ENCODE results near the gene CKAP4.
"Not testable (repeated sequence)": the region's sequence is repeated elsewhere in the genome, so short reads cannot be mapped to it uniquely, and the experiment has no call there.

The CKAP4 gene, protein sequence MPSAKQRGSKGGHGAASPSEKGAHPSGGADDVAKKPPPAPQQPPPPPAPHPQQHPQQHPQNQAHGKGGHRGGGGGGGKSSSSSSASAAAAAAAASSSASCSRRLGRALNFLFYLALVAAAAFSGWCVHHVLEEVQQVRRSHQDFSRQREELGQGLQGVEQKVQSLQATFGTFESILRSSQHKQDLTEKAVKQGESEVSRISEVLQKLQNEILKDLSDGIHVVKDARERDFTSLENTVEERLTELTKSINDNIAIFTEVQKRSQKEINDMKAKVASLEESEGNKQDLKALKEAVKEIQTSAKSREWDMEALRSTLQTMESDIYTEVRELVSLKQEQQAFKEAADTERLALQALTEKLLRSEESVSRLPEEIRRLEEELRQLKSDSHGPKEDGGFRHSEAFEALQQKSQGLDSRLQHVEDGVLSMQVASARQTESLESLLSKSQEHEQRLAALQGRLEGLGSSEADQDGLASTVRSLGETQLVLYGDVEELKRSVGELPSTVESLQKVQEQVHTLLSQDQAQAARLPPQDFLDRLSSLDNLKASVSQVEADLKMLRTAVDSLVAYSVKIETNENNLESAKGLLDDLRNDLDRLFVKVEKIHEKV

GRCh38 chr12:106247674-106248311 lies at the start of gene CKAP4:
Gene CKAP4, minus strand, starts transcription at chr12:106248020. Its CDS starts 169 bp downstream, at chr12:106247851.
- peak; percentile 59 for DNase-seq

DNA sequence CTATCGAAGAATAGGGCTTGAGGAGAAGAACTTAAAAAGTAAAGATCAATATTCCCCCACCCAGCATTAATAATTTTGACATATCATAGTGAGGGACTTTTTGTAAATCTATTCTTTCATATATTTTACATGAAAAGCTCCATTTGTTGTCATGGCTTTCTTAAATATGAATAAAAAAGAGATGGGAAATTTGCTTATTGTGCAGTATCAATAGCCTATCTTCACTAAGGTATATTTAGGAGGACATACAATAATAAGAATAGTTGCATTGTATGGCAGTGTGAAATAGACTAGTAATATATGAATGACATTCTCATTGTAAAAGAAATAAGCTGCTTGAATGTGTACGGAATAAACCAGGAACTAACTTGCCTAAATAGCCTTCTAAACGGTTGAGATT lies 49.3 kb upstream of the CKAP4 start:
- DNase-seq = no peak

DNA sequence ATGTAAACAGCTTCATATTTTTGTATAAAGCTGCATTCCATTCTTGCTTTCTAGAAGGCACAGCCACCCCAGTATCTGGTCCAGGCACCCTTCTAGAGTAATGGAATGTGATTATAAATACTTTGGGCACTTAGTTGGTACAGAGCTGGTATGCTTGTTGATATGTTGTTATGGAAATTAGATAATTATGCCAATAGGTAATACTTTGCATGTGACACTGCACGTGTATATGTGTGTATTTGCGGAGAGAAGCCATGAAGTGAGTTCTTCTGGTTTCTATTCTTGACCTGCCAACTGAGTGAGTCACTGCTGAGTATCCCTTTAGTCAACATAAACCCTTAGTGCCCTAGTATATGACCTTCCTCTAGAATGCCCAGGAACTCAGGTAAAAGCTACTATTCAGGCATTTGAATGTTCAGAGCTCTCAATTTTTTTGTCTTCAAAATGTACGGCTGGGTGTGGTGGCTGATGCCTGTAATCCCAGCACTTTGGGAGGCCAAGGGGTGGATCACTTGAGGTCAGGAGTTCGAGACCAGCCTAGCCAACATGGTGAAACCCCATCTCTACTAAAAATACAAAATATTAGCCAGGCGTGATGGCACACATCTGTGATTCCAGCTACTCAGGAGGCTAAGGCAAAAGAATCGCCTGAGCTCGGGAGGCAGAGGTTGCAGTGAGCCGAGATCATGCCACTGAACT lies 48.5 kb upstream of the CKAP4 start:
- DNase-seq = no peak

DNA sequence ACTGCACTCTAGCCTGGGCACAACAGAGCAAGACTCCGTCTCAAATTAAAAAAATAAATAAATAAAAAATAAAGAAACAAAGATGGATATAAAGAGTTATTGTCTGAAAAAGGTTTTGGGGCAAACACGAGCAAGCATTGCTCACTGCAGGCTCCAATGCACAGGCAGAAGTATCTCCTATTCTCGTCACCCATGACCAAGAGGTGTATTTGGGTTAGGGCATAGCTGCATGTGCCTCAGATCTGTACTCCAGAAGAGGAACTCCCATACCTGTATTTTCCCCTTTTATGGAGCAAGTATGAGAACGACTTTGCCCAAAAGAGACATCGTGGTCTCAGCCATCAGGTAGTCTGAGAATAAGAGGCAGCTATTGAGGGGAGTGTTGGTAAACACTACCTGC lies 44.5 kb upstream of the CKAP4 start:
- no peak for DNase-seq

DNA sequence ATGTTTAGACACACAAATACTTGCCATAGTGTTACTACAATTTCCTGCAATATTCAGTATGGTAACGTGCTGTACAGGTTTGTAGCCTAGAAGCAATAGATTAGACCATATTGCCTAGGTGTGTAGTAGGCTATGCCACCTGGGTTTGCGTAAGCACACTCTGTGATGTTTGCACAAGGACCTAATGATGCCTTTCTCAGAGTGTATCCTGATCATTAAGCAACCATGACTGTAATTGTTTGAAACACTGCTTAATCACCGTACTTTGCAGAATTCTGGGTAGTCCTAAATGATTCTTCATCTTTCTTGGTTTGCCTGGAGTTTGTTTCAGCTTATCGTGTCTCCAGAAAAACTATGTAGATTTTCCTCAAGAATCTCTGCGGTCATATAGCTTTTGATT lies 43.5 kb upstream of the CKAP4 start:
- DNase-seq = no peak

DNA sequence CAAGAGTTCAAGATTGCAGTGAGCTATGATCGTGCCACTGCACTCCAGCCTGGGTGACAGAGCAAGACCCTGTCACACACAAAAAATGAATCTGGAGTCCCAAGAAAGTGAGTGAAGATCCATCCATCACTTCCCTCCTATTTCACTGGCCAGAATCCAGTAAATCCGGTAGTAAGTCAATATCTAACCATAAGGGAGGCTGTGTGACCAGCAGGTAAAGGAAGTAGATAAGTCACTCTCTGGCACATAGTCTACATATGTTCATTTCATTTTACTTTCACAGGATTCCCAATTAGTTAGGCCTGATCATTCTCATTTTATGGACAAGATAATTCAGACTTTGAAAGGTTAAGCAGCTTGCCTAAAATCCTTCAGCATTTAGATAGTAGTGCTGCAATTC lies 42.8 kb upstream of the CKAP4 start:
- no peak for DNase-seq

DNA sequence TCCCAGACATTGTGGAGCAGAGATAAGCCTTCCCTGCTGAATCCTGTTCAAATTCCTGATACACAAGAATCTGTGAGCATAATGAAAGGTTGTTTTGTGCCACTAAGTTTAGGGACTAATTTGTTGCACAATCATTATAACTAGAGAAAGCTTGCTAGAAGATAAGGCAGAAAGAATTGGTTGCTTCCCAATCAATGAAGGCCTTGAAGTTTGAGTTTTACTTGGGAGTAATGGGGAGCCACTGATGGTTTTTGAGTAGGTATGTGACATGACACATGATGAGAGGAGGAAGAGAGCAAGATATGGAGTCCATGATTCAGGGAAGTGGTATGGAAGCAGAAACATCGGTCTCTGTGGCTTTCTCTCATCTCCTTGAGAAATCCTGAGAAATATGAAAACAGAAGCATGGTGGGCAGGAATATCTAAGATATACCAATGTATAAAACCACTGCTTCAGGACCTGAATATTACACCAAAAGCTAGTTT lies 41.4 kb upstream of the CKAP4 start:
- no peak for DNase-seq

- no peak for DNase-seq
Observed at GRCh38 chr12:106288494-106289195, 40.8 kb upstream of the CKAP4 start.

- no peak for DNase-seq
Observed at GRCh38 chr12:106288101-106288493, 40.3 kb upstream of the CKAP4 start.

GRCh38 chr12:106287364-106287763 lies 39.5 kb upstream of the CKAP4 start:
- no peak for DNase-seq

DNA sequence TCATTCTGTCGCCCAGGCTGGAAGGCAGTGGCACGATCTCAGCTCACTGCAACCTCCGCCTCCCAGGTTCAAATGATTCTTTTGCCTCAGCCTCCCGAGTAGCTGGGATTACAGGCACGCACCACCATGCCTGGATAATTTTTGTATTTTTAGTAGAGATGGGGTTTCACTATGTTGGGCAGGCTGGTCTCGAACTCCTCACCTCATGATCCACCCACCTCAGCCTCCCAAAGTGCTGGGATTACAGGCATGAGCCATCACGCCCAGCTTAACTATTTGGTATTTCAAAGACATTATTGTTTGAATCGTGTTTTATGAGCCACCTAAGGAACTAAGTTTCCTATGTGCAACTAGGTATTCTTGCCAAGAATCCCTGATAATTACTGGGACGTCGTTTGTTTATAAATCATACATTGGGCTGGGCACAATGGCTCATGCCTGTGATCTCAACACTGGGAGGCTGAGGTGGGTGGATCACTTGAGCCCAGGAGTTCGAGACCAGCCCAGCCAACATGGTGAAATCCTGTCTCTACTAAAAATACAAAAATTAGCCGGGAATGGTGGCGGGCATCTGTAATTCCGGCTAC lies 38.8 kb upstream of the CKAP4 start:
- DNase-seq = not testable (repeated sequence)

DNA sequence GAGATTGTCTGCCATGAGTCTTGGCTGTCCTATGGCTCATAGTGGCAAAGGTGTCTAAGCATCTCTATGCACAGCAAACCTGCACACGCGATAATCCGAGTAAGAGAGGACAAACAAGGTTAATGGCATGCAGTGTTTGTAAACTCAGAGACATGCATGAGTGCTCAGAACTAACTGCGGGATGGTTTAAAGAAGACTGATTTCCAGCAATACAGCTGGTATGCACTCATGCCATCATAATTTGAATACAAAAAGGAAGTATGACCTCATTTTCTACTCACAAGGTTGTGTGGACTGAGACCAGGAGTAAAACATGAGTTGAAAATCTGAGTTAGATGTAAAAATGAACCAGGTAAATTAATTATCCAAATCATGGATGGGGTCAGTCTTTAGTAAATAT lies 38.2 kb upstream of the CKAP4 start:
- no peak for DNase-seq

DNA sequence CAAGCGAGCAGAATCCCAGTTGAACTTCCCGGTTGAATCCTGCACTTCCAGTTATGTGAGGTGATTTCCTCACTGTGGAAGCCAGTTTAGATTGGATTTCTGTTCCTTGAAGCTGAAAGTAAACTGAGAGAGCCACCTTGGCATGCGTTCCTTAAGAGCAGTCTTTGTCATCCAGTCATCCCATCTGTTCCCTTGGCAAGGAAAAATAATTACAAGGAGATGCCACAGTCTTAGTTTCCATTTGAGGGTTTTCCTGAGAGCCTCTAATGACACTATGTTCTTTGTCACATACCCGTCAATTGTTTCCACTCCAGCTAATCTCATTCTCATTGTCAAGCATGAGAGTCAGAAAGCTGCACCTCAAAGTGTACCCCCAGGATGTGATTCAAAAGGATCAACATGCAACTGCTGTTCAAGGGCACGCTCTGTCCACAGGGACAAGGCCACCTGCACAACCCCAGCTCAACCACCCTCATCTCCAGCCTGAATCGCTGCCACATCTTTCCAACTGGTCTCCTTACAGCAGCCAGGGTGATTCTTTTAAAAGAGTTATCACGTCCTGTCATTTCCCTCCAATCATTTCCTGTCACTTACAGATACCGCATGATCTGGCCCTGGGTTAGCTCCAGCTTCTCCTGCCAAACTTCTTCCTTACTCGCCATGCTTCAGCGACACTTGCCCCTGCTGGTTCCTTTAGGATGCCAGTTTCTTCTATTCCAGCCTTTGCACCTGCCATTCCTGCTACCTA lies 36.7 kb upstream of the CKAP4 start:
- DNase-seq = no peak

- peak; percentile 25 for DNase-seq
Observed at GRCh38 chr12:106282457-106283097, 34.8 kb upstream of the CKAP4 start.

DNA sequence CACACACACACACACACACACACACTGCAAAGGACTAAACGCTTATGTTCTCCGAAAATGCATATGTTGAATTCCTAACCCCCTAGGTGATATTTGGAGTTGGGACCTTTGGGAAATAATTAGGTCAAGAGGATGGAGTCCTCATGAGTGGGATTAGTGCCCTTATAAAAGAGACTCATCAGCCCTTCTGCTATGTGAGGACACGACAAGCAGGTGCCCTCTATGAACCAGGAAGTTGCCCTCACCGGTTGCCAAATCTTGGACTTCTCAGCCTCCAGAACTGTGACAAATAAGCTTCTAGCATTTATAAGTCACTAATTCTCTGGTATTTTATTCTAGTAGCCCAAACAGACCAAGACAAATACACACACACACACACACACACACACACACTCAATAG lies 34.0 kb upstream of the CKAP4 start:
- DNase-seq = no peak

GRCh38 chr12:106281056-106281782 lies 33.4 kb upstream of the CKAP4 start:
- no peak for DNase-seq

DNA sequence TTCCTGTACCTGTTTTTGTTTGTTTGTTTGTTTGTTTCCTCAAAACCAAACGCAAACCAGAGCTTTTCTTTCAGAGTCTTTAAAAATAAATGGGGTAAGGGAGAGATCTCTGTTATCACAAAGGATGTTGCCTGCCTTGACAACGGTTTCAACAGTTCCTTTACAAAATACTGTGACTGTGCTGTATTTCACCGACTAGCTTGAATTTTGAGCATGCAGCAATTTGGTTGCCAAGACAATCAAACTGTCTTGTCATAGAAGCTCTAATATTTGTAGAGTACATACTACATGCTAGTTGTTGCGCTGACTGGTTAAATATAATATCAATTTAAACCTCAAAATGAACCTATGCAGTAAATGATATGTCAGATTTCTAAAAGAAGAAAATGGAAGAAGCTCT lies 32.3 kb upstream of the CKAP4 start:
- no peak for DNase-seq

DNA sequence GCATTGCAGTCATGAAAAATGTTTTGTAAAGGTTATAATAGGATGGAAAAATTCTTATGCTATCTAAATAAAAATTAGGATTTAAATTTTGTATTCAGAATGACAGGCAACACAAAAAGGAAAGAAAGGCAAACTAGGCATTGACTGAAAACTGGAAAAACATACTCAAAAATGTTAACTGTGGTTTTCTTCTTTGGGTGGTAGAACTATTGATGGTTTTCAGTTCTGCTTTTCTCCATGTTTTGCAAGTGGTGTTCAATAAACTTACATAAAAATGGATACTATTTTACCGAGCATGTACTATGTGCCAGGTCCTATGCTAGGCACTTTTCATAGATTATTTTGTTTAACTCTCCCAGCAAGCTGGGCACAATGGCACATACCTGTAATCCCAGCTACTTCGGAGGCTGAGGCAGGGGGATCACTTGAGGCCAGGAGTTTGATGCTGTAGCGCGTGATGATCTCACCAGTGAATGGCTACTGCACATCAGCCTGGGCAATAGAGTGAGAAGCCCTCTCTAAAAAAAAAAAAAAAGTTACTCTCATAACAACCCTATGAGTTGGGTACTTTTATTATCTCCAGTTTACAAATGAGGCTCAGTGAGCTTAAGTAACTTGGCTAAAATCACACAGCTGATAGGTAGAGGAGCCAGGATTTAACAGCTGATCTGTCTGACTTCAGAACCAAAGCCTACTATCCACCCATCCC lies 28.4 kb upstream of the CKAP4 start:
- DNase-seq = no peak

DNA sequence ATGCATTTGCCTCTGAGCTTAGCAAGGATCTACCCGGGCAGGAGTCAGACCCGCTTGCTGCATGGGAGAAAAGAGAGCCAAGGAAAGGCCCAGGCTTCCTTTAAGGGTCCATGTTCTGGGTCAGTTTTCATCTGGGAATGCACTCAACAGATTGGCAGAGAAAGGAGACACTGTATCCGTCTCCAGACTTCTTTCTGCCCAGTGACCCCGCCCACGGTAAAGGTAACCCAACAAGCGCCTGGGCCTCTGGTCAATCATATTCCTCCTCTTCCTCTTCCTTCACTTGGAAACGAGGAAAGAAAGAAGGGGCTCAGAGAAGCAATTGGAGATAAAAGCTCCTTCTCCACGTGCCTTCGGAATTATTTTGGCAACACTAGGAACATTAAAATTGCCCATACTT lies 27.6 kb upstream of the CKAP4 start:
- no peak for DNase-seq
